Stimulated activated CD4-positive, alpha-beta T cell treated with anti-CD3 and anti-CD28 coated beads, Interleukin-4, amount 100 ng/mL, for 1 hour (primary cell): Measurements from ENCODE around the gene LDB1.

Experiments used
- DNase-seq: peaks from one replicate; pipeline ENCODE4 v3.0.0-alpha.2; 2020

Gene LDB1

GRCh38 chr10:102112210-102112817, 7.9 kb downstream of the LDB1 start:
- no peak for DNase-seq

- no peak for DNase-seq
Measured at GRCh38 chr10:102111276-102111675, 8.9 kb downstream of the LDB1 start.

GRCh38 chr10:102109166-102110116, 10.7 kb downstream of the LDB1 start:
- DNase-seq, result no peak

- no peak for DNase-seq
Measured at GRCh38 chr10:102106998-102107397, 13.2 kb downstream of the LDB1 start.

GRCh38 chr10:102102421-102102820, 17.7 kb downstream of the LDB1 start:
- DNase-seq, result no peak

GRCh38 chr10:102101152-102101551, 19.0 kb downstream of the LDB1 start:
- no peak for DNase-seq

GRCh38 chr10:102096449-102096848, 23.7 kb downstream of the LDB1 start:
- no peak for DNase-seq

GRCh38 chr10:102090772-102091171, 29.4 kb downstream of the LDB1 start:
- no peak for DNase-seq

GRCh38 chr10:102086196-102086595, 34.0 kb downstream of the LDB1 start:
- no peak for DNase-seq

GRCh38 chr10:102085336-102085735, 34.8 kb downstream of the LDB1 start:
- no peak for DNase-seq

- no peak for DNase-seq
Measured at GRCh38 chr10:102083541-102083940, 36.6 kb downstream of the LDB1 start.

GRCh38 chr10:102072673-102073527, 47.3 kb downstream of the LDB1 start:
- DNase-seq, result peak; percentile 79

GRCh38 chr10:102069071-102069470, 51.1 kb downstream of the LDB1 start:
- no peak for DNase-seq

- DNase-seq, result no peak
Measured at GRCh38 chr10:102068216-102068615, 52.0 kb downstream of the LDB1 start.

- DNase-seq, result no peak
Measured at GRCh38 chr10:102067091-102067916, 52.9 kb downstream of the LDB1 start.

GRCh38 chr10:102066399-102067088, 53.6 kb downstream of the LDB1 start:
- no peak for DNase-seq

GRCh38 chr10:102065561-102066398, 54.4 kb downstream of the LDB1 start:
- peak; percentile 14 for DNase-seq

- DNase-seq, result peak; percentile 91
Measured at GRCh38 chr10:102064868-102065560, 55.2 kb downstream of the LDB1 start, which contains the start of gene HPS6. TSS of gene HPS6 (plus strand) at chr10:102065349. CDS start at chr10:102065475, 126 bp downstream.

- no peak for DNase-seq
Measured at GRCh38 chr10:102064503-102064867, 55.7 kb downstream of the LDB1 start.

- DNase-seq, result no peak
Measured at GRCh38 chr10:102059987-102060386, 60.2 kb downstream of the LDB1 start.
